Tibial nerve (tissue), 4 donors: ENCODE results near the gene HEATR9. TPM values are rescaled to one million over a fixed set of nuclear protein-coding genes. Genes with fewer than 3 reads are reported as not detected.

ENCODE experiments used
- DNase-seq, 2 donors: peaks; one replicate each; pipeline ENCODE4 v3.0.0-alpha.2; 2019; ENCODE audit warnings: low spot score in 2 of 2
- H3K27ac ChIP-seq, 4 donors: fragments of 200-600 bp; sonication (generic) in 3 of 4; one replicate each; pipeline ENCODE4 v1.5.1; 2017 to 2019; ENCODE audit warnings: mild to moderate bottlenecking in 1 of 4
- H3K27me3 ChIP-seq, 2 donors: fragments of 200-600 bp; sonication (generic) in 1 of 2; one replicate each; pipeline versions ENCODE4 v1.5.1 to v1.6.0; 2017 to 2019
- H3K36me3 ChIP-seq, 3 donors: fragments of 200-600 bp; sonication (generic); one replicate each; pipeline ENCODE4 v1.5.1; 2018 to 2019
- H3K4me1 ChIP-seq, 4 donors: fragments of 200-600 bp; sonication (generic) in 3 of 4; one replicate each; pipeline ENCODE4 v1.5.1; 2017 to 2019
- H3K4me3 ChIP-seq, 4 donors: fragments of 200-600 bp; sonication (generic) in 3 of 4; one replicate each; pipeline ENCODE4 v1.5.1; 2017 to 2019; ENCODE audit warnings: mild to moderate bottlenecking in 1 of 4, moderate library complexity in 1 of 4
- H3K9me3 ChIP-seq, 4 donors: fragments of 200-600 bp; sonication (generic) in 3 of 4; one replicate each; pipeline ENCODE4 v1.5.1; 2017 to 2019
- EP300 ChIP-seq, 2 donors: sonication (generic); formaldehyde crosslinking; IDR thresholded peaks; one replicate each; pipeline ENCODE4 v1.6.1; 2017; ENCODE audit warnings: antibody characterized with exemption in 2 of 2, mild to moderate bottlenecking in 1 of 2
- POLR2A ChIP-seq, 2 donors: fragments of 450-650 bp; IDR thresholded peaks; one replicate each; pipeline ENCODE4 v1.6.1; 2017; ENCODE audit warnings: antibody characterized with exemption in 2 of 2, mild to moderate bottlenecking in 2 of 2, moderate library complexity in 2 of 2
- WGBS, 2 donors: methylation state at CpG; one replicate each; pipeline ENCODE4 v1.1.5; 2018; 5-methylcytosine and 5-hydroxymethylcytosine counted together
- total RNA-seq, 4 donors: library from RNA; depleted of rRNA; stranded (reverse); fragments of >200 nt; gene quantifications; one replicate each; pipeline ENCODE4 v1.1.0, GENCODE V29; 2016
- TF ChIP-seq, protein P1 (sequence below), 5 experiments: fragments of 200-600 bp in 3 of 5; fragments of 450-650 bp in 2 of 5; sonication (generic) in 3 of 5; IDR thresholded peaks; one replicate each; pipeline ENCODE4 v1.5.1; 2016 to 2019; ENCODE audit warnings: antibody characterized with exemption in 5 of 5, mild to moderate bottlenecking in 3 of 5, moderate library complexity in 2 of 5

HEATR9 gene, protein sequence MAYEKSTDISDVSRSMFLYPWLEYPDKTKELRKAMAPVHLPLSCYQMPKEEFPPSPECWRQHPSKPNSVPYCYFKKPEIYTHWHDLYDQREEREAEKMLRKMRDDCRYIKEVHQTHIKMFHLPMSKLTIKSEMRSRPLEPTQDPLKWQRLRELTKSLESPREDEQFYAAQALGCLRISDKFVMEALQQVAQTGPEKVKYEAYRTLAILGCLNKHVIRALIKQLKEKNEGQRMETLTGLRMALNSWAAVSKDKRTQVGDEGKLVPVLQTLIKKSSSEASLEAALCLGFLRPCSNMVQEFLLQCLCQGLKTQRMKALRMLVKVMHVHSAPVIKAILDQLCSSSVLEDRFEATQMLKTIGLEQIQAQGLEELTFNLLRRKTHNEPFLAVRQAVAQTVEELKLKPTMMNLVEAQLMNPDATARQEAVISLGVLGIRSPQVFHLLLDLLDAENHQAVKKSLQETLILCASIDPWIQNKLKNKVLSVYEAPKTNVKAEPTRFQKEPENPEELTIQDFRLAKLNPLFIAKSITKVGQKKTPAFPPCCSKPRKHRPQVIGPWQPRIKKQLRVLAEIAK
- total RNA-seq, result not detected

DNA sequence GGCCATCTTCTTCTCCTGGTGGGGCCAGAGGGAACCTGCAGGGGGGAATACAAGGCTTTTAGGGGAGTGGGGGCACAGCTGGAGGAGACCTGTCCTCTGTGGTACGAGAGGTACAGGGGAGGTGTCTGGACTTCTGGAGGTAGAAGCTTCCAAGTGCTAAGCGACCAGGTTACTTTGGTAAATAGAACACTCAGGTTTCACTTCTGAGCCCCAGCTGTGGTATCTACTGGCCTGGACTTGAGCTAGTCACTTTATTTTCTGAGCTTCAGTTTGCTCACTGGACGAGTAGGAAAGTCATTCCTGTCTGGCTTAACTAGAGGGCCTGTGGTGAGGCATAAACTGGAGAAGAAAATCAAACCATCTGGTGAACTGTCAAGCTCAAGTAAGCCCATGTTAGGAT, at the start of gene HEATR9:
HEATR9 (minus strand) TSS at position 155 of the 400 bp plus-strand sequence; CDS start at position 6, 149 bp downstream.
- Histone ChIP-seq H3K27me3 (no peaks in the 10 kb centered on the region), H3K4me3 (no peak within 1 kb of the TSS), H3K4me1 (peaks cover 0 to 2% (median 0%) of the 10 kb centered on the region in 4 donors), H3K9me3 (no peaks in the 10 kb centered on the region), H3K36me3 (peaks cover 0 to 6% (median 0%) of the 10 kb centered on the region in 3 donors), H3K27ac (no peak within 1 kb of the TSS)
- DNase-seq, result no peak
- TF ChIP-seq, protein P1, sequence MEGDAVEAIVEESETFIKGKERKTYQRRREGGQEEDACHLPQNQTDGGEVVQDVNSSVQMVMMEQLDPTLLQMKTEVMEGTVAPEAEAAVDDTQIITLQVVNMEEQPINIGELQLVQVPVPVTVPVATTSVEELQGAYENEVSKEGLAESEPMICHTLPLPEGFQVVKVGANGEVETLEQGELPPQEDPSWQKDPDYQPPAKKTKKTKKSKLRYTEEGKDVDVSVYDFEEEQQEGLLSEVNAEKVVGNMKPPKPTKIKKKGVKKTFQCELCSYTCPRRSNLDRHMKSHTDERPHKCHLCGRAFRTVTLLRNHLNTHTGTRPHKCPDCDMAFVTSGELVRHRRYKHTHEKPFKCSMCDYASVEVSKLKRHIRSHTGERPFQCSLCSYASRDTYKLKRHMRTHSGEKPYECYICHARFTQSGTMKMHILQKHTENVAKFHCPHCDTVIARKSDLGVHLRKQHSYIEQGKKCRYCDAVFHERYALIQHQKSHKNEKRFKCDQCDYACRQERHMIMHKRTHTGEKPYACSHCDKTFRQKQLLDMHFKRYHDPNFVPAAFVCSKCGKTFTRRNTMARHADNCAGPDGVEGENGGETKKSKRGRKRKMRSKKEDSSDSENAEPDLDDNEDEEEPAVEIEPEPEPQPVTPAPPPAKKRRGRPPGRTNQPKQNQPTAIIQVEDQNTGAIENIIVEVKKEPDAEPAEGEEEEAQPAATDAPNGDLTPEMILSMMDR (IDR thresholded peaks at IDR 0.05), result no peak
- TF ChIP-seq EP300 (IDR thresholded peaks at IDR 0.05), result no peak
- no peak for TF ChIP-seq POLR2A (IDR thresholded peaks at IDR 0.05)
- 72 to 80% methylated on average over 3 of the region's 3 CpGs for WGBS, 2 donors

DNA sequence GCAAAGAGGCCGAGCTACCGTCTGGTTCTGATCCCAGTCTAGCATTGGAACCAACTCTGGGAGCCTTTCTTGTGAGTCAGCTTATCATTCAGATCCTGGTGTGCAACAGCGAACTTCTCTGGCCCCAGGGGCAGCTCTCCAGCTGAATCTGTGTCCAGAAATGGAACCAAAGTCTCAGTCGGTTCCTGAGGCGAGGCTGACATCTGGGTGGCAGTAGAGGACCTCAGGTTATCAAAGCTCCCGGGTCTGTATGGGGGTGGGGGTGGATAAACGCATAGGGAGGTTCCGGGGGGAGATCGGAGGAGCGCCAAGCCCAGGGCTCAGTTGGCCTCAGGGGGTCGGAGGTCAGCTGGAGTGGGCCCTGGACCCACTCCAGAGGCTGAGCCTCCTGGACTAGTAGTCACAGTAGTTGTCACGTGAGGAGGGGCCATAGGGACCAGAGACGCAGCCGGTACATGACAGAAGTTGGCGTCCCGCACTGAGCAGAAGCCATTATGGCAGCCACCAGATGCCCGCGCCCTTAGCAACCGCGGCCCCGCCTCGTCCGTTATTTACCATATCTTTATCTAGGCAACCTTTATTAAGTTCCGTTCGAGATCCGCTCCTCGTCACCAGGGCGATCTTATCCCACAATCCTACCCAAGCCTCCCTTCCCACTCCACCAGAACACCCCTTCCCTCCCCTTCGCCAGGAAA, 49.0 kb upstream of the HEATR9 start:
- Histone ChIP-seq H3K27me3 (no peaks in the 10 kb centered on the region), H3K27ac (no peak overlapping the region), H3K4me3 (no peak overlapping the region), H3K9me3 (no peaks in the 10 kb centered on the region), H3K4me1 (no peaks in the 10 kb centered on the region), H3K36me3 (no peaks in the 10 kb centered on the region)
- WGBS, 2 donors, result 96 to 97% methylated on average over 29 of the region's 29 CpGs
- DNase-seq, result no peak
- TF ChIP-seq POLR2A (IDR thresholded peaks at IDR 0.05), result no peak
- TF ChIP-seq, protein P1 (IDR thresholded peaks at IDR 0.05), result no peak

DNA sequence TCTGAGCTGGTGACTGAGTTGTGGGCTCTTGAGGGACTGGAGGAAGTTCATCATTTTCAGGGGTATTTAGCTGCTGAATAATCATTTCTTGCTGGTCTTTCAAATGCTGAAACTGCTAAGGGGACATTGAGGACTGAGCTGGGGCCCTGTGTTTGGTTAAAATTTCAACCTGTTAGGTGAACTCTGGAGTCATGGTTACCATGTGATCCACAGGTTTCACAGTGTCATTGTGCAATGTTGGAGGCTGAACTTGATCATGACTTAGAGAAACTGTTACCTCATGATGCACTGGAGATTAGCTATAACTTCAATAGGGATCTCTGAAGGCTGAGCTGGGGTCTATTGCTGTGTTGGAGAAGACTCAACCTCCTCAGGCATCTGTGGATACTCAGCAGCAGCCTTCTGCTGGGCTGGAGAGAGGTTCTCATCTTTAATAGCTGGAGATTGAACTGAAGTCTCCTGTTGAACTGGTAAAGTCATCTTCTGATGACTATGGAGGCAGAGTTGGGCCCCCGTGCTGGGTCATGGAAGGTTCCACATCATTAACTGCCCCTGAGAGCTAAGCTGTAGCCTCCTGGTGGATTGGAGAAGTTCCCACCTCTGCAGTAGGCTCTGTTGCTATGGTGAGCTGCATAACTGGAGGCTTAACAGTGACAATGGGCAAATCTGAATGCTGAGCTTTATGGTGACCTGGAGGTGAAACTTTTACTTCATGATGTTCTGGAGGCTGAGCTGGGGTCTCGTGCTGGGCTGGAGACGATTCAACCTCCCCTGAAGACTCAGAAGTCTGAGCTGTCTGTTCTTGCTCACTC, 46.7 kb upstream of the HEATR9 start:
- H3K36me3 ChIP-seq, result no peaks in the 10 kb centered on the region
- WGBS, 2 donors, result 53 to 70% methylated on average over 3 of the region's 3 CpGs
- H3K27me3 ChIP-seq, result no peaks in the 10 kb centered on the region
- no peak overlapping the region for H3K4me3 ChIP-seq
- no peaks in the 10 kb centered on the region for H3K9me3 ChIP-seq
- TF ChIP-seq EP300 (IDR thresholded peaks at IDR 0.05) (no peak), POLR2A (IDR thresholded peaks at IDR 0.05) (no peak)
- TF ChIP-seq, protein P1 (IDR thresholded peaks at IDR 0.05), result no peak
- no peak for DNase-seq
- no peak overlapping the region for H3K27ac ChIP-seq
- no peaks in the 10 kb centered on the region for H3K4me1 ChIP-seq

DNA sequence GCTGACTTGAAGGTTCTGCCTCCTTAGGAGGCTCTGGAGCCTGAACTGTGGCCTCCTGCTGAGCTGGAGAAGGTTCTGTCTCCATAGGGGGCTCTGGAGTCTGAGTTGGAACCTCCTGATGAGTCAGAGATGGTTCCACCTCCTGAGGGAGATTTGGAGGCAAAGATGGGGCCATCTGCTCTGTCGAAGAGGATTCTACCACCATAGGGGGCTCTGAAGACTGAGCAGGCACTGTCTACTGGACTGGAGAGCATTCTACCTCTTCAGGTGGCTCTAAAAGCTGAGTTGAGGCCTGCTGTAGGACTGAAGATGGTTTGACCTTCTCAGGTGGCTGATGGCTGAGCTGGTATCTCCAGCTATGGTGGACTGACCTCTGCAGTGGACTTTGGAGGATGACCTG, 45.7 kb upstream of the HEATR9 start:
- Histone ChIP-seq H3K27me3 (no peaks in the 10 kb centered on the region), H3K4me1 (no peaks in the 10 kb centered on the region), H3K36me3 (no peaks in the 10 kb centered on the region), H3K27ac (no peak overlapping the region), H3K9me3 (no peaks in the 10 kb centered on the region), H3K4me3 (no peak overlapping the region)
- WGBS, 2 donors, result no CpG with 5 or more reads among the region's 1 CpG
- DNase-seq, result no peak
- TF ChIP-seq, protein P1 (IDR thresholded peaks at IDR 0.05), result no peak
- TF ChIP-seq EP300 (IDR thresholded peaks at IDR 0.05), result no peak
- no peak for TF ChIP-seq POLR2A (IDR thresholded peaks at IDR 0.05)
